Stimulated activated CD8-positive, alpha-beta memory T cell treated with anti-CD3 and anti-CD28 coated beads, Interleukin-2, amount 100 ng/mL, for 48 hours (primary cell): ENCODE results near the gene INO80.

Source experiments
- DNase-seq, 2 donors: peaks; one replicate each; pipeline ENCODE4 v3.0.0-alpha.2; 2020; ENCODE audit warnings: low read depth in 2 of 2

Gene INO80

DNA sequence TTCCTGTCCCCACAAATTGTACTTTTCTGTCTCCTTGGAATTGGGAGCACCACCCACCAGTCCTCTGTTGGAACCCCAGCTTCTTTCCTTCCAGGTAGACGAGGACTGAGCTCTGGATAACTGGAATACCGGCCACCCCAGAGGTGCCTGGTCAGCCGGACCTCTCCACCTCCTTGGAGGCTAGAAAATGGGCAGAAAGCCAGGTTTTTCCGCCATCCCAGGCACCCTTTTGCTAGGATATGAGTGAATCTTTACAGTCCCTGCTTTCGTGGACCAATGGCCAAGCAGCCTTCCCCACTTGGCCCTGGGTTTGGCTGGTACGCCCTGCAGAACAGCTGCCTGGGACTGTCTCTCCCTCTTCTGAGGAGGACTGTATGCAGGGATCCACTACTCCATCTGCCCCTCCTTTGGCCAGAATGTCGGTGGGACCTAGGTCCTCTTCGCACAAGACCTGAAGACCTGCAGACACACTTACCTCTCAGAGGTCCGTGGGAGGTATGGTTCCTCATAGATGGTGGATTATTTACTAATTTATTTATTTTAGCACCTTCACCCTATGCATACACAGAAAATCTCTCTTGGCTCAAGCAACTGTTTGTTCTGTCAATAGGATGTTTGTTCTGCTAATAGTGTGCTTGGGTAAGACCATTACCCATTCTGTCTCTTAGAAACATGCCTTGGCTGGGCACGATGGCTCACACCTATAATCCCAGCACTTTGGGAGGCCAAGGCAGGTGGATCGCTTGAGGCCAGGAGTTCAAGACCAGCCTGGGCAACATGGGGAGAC is 171.4 kb downstream of the INO80 start:
- DNase-seq: no peak

DNA sequence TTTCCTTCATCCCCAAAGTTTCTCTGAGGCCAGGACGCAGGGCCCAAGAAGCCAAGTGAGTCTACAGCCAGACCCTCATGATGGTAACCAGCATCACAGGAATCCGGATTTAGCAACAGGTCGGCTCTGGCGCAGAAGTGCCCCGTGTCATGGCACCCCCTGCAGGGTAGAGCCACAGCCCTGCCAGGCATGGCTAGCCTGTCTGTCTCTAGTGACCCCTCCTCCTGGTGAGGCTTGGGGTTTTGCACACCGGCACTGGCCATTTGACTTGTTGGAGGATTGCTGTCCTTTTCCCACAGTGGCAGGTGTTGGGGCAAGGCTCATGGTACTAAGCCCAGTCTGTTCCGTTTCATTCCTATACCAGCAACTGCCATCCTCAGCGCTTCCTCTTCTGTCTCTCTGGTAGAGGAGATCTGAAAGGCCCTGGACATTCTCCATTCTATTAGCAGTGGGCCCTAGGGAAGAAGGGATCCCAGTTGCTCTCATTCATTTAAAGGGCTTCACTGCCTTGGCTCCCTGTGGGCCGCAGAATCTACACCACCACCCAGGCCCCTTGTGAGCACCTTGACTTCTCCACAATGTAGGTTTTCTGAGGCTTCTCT is 172.2 kb downstream of the INO80 start:
- no peak for DNase-seq

DNA sequence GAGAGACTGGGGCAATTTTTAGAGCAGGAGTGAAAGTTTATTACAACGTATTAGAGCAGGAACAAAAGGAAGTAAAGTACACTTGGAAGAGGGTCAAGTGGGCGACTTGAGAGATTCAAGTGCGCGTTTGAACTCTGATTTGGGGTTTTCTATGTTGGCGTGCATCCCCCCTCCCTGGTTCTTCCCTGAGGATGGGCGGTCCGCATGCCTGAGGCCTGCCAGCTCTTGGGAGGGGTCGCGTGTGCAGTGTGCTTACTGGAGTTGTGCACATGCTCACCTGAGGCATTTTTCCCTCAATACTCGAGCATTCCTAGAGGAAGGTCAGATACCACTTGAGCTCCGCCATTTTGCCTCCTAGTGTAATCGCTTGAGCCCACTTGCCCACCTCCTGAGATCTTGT is 173.2 kb downstream of the INO80 start:
- no peak for DNase-seq

DNA sequence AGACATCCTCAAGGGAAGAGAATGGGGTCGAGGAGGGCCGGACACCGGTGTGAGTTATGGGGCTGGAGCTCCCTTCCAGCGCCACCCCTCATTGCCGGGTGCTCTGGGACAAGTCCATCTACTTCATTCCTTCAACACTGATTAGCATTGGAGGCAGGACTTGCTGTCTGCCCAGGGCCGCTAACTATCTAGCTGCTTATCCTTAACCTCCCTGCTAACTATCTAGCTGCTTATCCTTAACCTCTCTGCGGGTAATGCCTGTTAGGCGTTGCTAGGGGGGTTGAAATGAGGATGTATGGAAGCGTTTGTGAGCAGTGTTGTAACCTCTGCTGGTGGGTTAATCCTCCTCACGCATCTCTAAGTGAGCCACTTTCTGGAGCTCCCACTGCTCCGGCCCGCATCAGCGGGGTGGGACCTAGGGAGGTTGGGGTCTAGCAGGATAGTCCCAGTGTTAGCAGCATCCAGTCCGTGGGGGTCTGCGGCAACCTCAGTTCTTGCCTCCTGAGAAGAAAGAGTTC is 173.7 kb downstream of the INO80 start:
- no peak for DNase-seq

DNA sequence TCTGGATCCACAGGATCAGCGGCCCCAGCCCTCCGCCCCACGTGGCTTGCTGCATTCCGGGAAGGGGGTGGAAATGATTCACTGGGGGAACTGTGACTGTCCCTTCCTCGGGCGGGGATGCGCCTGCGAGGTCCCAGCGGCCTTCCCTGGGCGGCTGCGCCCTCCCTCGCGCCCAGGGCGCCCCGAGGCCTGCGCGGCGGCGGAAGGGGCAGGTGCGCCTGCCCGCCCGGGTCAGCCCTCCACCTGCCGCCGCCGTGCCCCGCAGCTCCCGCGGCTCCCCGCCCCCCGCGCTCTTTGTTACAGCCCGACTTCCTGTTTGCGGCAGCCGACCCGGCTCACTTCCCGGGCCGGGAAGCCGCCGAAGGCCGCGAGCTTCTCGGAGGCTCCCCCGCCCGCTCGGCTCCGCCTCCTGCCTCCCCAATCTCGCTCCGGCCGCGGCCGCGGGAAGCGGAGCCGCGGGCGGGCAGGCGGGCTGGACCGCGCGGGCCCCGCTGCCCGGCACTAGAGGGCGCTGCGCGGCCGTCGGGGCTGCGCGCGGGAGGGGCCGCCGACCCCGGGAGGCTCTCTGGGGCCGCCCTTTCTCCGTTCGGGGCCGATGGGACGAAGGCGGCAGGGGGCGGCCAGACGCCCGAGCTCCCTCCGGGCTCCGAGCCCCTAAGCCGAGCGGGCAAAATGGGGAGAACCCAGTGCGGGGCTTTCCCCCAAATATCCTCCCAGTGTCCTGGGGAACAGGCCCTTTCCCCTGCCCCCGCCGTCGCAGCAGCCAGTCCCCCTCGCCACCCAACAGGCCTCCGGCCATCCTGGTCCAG is 174.3 kb downstream of the INO80 start:
- peak; percentile 57 to 59 for DNase-seq

DNA sequence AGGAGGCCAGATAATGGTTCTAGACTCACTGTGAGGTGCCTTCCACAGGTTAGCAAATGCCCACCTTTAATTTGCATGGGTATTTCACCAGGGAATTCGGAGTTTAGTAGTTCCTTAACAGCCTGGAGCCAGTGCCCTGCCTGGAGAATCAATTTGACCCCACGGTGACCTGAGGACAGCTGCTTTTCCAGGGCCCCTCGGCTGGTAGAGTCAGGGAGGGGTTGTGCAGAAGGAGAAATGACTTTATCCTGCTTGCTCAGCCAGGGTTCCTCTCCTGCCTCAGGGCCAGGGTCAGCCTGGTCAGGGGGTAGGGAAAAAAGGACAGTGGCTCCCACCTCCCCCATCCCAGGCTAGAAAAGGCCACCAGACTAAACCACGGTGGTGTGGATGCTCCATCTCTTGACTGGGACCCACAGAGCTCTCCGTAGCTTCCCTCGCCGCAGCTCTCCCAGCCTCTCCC is 175.0 kb downstream of the INO80 start:
- DNase-seq: no peak

DNA sequence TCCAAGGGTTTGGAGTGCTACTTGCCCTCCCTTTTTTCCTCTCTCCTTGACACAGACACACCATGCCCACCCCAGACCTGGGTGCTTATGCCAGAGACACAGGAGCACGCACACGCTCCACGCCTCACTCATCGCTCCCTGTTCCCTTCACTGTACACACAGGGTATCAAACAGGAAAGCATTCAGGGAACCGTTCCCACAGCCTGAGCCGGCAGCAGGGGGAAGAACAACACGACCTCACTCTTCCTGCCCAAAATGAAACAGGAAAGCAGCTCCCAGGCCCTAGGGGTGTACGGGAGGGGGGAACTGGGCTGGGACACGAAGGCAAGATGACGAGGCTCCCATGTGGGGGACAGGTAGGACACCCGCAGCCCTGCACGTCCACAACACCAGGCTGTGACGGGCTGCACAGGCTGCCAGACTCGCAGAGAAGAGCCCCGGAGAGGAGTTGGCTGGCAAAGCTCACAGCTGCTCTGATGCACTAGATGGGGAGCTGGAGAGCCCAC is 175.7 kb downstream of the INO80 start:
- DNase-seq: no peak

DNA sequence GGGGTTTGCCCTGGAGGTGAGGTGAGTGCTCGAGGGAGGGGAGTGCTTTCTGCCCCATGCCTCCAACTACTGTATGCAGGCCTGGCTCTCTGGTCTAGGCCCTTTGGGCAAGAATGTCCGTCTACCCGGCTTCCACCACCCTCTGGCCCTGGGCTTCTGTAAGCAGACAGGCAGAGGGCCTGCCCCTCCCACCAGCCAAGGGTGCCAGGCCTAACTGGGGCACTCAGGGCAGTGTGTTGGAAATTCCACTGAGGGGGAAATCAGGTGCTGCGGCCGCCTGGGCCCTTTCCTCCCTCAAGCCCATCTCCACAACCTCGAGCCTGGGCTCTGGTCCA is 177.6 kb downstream of the INO80 start:
- DNase-seq: no peak

DNA sequence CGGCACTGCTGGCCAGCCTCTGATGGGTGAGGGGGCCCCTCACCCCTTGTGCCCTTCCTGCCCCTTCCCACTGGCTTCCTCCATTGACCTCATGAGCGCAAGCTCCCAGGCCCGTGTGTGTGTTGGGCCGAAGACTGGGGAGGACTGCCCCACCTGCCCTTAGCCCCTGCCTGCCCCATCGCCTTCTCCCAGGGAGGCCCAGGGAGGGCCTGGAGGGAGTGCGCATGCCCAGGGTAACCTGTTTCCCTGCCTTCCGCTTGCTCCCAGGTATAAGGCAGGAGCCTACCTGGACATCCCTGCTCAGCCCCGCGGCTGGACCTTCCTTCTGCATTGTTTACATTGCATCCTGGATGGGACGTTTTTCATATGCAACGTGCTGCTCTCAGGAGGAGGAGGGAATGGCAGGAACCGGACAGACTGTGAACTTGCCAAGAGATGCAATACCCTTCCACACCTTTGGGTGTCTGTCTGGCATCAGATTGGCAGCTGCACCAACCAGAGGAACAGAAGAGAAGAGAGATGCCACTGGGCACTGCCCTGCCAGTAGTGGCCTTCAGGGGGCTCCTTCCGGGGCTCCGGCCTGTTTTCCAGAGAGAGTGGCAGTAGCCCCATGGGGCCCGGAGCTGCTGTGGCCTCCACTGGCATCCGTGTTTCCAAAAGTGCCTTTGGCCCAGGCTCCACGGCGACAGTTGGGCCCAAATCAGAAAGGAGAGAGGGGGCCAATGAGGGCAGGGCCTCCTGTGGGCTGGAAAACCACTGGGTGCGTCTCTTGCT is 178.1 kb downstream of the INO80 start:
- DNase-seq: no peak

DNA sequence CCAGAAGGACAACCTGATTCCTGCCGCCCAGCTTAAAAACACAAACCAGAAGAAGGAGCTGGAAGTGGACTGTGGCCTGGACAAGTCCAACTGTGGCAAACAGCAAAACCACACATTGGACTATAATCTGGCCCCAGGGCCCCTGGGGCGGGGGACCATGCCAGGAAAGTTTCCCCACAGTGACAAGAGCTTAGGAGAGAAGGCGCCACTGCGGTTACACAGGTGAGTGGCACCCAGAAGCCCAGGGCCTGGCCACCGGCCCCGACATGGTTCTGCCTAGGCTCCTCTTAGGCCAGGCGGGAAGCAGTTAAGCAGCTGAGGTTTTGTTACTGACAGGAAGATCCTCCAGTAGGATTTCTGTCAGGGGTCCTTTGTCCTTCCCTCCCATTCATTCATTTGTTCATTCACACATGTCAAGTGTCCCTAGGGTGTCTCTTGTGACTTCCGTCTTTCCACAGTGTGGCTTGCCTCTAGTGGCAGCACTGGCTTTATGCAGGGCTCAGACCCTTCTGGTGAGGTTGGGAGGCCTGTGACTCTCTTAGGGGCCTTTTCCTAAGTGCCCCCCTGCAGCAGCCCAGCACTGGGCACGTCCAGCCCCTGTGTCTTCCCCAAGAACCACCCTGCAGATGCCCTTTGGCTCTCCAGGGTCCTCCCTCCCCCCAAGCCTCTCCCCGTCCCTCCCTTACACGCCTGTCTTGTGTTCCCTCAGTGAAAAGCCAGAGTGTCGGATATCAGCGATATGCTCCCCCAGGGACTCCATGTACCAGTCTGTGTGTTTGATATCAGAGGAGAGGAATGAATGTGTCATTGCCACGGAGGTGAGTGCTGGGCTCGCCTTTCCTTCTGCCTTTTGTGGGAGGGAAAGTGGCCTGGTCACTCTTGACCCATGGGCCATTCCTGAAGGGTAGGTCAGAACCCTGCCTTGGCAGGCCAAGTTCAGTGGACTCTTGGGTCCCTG is 179.1 kb downstream of the INO80 start:
- no peak for DNase-seq

DNA sequence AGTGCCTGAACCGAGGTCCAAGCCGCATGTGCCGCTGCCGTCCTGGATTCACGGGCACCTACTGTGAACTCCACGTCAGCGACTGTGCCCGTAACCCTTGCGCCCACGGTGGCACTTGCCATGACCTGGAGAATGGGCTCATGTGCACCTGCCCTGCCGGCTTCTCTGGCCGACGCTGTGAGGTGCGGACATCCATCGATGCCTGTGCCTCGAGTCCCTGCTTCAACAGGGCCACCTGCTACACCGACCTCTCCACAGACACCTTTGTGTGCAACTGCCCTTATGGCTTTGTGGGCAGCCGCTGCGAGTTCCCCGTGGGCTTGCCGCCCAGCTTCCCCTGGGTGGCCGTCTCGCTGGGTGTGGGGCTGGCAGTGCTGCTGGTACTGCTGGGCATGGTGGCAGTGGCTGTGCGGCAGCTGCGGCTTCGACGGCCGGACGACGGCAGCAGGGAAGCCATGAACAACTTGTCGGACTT is 179.8 kb downstream of the INO80 start:
- no peak for DNase-seq

DNA sequence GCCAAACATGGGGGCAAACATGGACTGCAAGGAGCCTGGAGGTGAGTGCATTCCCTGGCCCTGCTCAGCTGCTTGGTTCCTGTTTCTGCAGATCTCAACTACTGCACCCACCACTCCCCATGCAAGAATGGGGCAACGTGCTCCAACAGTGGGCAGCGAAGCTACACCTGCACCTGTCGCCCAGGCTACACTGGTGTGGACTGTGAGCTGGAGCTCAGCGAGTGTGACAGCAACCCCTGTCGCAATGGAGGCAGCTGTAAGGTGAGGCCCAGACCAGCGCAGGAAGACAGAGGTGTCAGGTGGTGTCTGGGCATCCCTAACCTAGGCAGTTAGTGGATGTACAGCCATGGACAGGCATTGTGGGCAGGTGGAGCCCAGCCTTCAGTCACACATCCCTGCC is 181.6 kb downstream of the INO80 start:
- DNase-seq: no peak

DNA sequence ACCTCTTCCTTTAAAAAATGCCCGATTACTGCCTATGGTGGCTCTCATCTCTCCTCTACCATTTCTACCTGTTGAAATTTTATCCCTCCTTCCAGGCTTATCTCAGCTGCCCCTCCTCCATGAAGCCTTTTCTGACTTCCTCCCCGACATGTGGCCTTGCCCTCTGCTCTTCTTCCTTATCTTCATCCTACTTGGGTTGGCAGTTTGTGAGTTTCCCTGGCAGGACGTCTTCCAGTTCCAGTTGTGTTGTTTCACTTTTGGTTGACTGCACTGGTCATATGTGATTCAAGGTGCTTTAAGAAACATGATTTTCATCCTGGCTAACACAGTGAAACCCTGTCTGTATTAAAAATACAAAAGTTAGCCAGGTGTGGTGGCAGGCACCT is 182.6 kb downstream of the INO80 start:
- DNase-seq: no peak

DNA sequence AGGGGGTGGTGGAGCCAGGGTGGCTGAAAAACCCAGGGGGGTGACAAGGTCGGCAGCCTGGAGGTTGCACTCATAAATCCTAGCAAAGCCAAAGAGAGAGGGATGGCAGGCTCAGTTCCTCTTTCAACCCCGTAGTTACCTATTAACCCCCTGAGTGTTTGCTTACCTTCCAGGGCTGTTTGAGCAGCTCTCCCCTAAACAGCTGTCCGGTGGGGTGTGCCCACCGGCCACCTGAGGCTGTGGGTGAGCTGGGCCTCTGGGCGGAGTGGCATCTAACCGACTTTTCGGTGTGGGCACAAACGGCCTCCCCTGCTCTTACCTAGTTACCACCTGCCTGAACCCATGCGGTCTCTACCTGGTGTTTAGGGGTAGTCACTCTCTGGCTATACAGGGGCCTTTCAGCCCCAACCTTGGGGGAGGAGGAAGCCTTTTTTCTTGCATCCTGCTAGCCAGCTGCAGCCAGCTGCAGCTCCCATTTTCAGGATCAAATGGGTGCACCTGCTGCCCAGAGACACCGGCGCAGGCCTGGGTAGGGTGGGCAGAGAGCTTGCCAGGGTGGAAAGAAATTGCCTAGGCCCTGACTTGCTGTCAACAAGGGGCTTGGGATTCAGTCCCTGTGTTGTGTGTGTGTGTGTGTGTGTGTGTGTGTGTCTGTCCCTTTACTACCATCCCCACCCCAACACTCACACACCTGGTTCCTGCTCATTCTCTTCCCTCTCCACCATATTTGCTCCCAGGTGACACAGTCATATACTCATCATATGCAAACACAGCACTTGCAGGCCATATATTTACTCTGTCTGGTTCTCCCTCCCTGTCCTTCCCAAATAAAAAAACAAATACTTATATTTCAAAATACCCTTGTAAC is 183.2 kb downstream of the INO80 start:
- DNase-seq: no peak

DNA sequence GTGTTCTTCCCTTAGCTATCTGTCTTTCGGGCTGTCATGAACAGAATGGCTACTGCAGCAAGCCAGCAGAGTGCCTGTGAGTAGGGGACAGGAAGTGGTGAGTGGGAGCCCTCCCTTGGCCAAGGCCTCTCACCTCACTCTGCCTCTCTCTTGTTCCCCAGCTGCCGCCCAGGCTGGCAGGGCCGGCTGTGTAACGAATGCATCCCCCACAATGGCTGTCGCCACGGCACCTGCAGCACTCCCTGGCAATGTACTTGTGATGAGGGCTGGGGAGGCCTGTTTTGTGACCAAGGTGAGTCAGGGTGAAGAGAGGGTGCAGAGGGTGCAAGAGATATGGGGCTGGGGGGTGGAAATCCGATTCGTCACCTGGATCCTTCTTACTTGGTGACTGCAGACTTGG is 183.9 kb downstream of the INO80 start:
- DNase-seq: no peak

DNA sequence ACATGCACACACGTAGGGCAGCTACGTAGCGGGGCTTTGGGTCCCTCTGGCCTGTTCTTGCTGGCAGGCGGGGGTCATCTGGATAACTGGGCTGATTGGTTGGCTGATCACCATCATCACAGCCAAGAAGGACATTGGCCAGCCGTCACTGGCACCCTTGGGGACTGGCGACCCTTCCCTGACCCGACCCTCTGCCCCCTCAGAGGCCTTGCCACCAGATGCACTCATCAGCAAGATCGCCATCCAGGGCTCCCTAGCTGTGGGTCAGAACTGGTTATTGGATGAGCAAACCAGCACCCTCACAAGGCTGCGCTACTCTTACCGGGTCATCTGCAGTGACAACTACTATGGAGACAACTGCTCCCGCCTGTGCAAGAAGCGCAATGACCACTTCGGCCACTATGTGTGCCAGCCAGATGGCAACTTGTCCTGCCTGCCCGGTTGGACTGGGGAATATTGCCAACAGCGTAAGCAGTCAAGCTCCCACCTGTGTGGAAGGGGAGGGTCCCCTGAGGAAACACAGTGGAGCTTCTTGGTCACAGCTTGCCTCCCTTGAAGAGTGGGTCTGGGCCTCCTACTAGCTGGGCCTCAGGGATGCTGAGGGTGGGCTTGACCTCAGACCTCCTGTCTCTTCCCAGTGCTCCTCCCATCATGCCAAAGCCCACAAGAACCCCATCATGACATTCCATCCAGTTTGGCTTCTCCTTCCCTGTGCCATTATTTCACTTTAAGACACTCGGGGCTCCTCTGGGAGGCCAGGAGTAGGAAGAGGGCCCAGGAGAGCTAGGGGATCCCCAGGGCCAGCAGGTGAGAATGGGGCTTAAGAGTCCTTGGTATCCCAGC is 184.6 kb downstream of the INO80 start:
- no peak for DNase-seq

DNA sequence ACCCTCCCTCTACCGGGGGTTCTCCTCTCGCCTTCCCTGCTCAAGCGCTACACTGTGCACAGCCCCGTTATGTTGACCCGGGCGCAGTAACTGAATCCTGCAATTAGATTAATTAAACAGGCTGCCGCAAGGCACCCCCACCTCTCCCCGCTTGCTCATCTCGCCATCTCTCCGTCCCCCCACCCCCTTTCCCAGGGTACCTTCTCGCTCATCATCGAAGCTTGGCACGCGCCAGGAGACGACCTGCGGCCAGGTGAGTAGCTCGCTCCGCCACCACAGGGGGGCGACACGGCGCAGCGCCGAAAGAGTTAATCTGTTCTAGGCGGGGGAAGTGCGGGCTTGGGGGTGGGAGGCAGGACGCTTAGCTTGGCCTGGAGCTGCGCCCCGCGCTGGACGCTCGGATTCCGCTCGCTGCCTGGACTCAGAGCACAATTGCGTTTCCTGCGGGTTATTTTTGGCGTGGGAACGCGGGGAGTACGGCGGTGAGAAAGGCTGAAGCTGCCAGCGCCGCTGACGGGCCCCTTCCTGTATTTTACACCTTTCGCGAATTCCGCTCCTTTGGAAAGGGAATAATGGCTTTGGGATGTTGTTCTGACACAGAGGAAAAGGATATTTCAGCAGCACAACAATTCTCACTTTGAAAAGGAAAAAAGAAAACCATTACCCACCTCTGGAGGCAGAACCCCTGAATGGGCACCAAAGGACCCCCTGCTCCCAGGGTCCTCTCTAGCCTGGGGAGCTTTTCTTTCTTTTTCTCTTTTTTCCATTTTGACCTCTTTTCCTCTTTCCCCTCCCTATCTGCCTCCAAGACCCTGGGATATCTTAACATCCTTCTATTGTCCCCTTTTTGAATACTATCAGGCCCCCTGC is 185.4 kb downstream of the INO80 start:
- DNase-seq: peak; percentile 48 to 52
